OCI-LY1 (cell line): ENCODE measurements around the gene ROBO1.

Experiments used
- H2AFZ ChIP-seq: fragments of 200-600 bp; sonication (generic), shearing (Covaris generic); 2 replicates; pipeline ENCODE4 v1.6.0; 2014; ENCODE audit warnings: antibody characterized with exemption, mild to moderate bottlenecking, low read length
- H3F3A ChIP-seq: fragments of 200-600 bp; sonication (generic), shearing (Covaris generic); 2 replicates; pipeline ENCODE4 v1.6.0; 2014; ENCODE audit warnings: mild to moderate bottlenecking, antibody characterized with exemption, low read length, moderate library complexity; ENCODE audit not compliant: insufficient read depth
- H3K27ac ChIP-seq: fragments of 200-600 bp; sonication (generic); 2 replicates; pipeline ENCODE4 v1.5.1; 2014; ENCODE audit warnings: low read length, mixed run types, mild to moderate bottlenecking, low read depth; ENCODE audit not compliant: poor library complexity, severe bottlenecking
- H3K27me3 ChIP-seq: fragments of 200-600 bp; sonication (generic); 2 replicates; pipeline ENCODE4 v1.6.0; 2014; ENCODE audit warnings: antibody characterized with exemption, mild to moderate bottlenecking, low read length, moderate library complexity; ENCODE audit not compliant: insufficient read depth
- H3K36me3 ChIP-seq: fragments of 200-600 bp; sonication (generic); 2 replicates; pipeline ENCODE4 v1.6.1; 2014; ENCODE audit warnings: mild to moderate bottlenecking, antibody characterized with exemption, low read length, moderate library complexity, mixed read lengths; ENCODE audit not compliant: insufficient read depth
- H3K4me1 ChIP-seq: fragments of 200-600 bp; sonication (generic); 2 replicates; pipeline ENCODE4 v1.5.1; 2014; ENCODE audit warnings: mild to moderate bottlenecking, low read length, moderate library complexity; ENCODE audit not compliant: insufficient read depth, severe bottlenecking
- H3K4me2 ChIP-seq: fragments of 200-600 bp; sonication (generic), shearing (Covaris generic); 2 replicates; pipeline ENCODE4 v1.6.1; 2014; ENCODE audit warnings: low read length
- H3K4me3 ChIP-seq: fragments of 200-600 bp; sonication (generic); 2 replicates; pipeline ENCODE4 v1.5.1; 2014; ENCODE audit warnings: low read length, low read depth, mild to moderate bottlenecking, mixed read lengths; ENCODE audit not compliant: poor library complexity, severe bottlenecking
- H3K79me2 ChIP-seq: fragments of 200-600 bp; shearing (Covaris generic); 2 replicates; pipeline ENCODE4 v1.6.1; 2016; ENCODE audit warnings: mixed run types, low read length, mixed read lengths; ENCODE audit not compliant: insufficient read depth
- H3K9ac ChIP-seq: fragments of 200-600 bp; sonication (generic), shearing (Covaris generic); 2 replicates; pipeline ENCODE4 v1.6.1; 2014; ENCODE audit warnings: mild to moderate bottlenecking, low read length, mixed read lengths
- H3K9me2 ChIP-seq: fragments of 200-600 bp; sonication (generic), shearing (Covaris generic); 2 replicates; pipeline ENCODE4 v1.6.1; 2014; ENCODE audit warnings: low read depth, mild to moderate bottlenecking, low read length, mixed read lengths
- H3K9me3 ChIP-seq: fragments of 200-600 bp; shearing (Covaris generic); 2 replicates; pipeline ENCODE4 v1.6.1; 2014; ENCODE audit warnings: low read length, mixed read lengths
- H4K20me1 ChIP-seq: fragments of 200-600 bp; sonication (generic), shearing (Covaris generic); 2 replicates; pipeline ENCODE4 v1.6.0; 2016; ENCODE audit warnings: mild to moderate bottlenecking, low read length; ENCODE audit not compliant: insufficient read depth
- EZH2 ChIP-seq: fragments of 200-600 bp; sonication (generic), shearing (Covaris generic); IDR thresholded peaks from 2 replicates; pipeline ENCODE4 v1.8.0; 2017; ENCODE audit warnings: borderline replicate concordance, mixed run types, mild to moderate bottlenecking, antibody characterized with exemption, low read length, moderate library complexity, mixed read lengths
- TF ChIP-seq, protein P1 (sequence below): fragments of 200-600 bp; sonication (generic), shearing (Covaris generic); IDR thresholded peaks from 2 replicates; pipeline ENCODE4 v1.5.1; 2017; ENCODE audit warnings: mild to moderate bottlenecking, antibody characterized with exemption, low read length, moderate library complexity, mixed read lengths

Gene ROBO1

GRCh38 chr3:79009861-79010260 lies 757.9 kb downstream of the ROBO1 start:
- no peak overlapping the region for H2AFZ ChIP-seq
- no peaks in the 10 kb centered on the region for H3K27me3 ChIP-seq
- H3K36me3 ChIP-seq, result no peaks in the 10 kb centered on the region
- no peaks in the 10 kb centered on the region for H4K20me1 ChIP-seq
- H3K4me1 ChIP-seq, result no peaks in the 10 kb centered on the region
- no peaks in the 10 kb centered on the region for H3K79me2 ChIP-seq
- H3K27ac ChIP-seq, result no peak overlapping the region
- H3K9me2 ChIP-seq, result no peaks in the 10 kb centered on the region
- TF ChIP-seq EZH2, result no peak
- TF ChIP-seq, protein P1, sequence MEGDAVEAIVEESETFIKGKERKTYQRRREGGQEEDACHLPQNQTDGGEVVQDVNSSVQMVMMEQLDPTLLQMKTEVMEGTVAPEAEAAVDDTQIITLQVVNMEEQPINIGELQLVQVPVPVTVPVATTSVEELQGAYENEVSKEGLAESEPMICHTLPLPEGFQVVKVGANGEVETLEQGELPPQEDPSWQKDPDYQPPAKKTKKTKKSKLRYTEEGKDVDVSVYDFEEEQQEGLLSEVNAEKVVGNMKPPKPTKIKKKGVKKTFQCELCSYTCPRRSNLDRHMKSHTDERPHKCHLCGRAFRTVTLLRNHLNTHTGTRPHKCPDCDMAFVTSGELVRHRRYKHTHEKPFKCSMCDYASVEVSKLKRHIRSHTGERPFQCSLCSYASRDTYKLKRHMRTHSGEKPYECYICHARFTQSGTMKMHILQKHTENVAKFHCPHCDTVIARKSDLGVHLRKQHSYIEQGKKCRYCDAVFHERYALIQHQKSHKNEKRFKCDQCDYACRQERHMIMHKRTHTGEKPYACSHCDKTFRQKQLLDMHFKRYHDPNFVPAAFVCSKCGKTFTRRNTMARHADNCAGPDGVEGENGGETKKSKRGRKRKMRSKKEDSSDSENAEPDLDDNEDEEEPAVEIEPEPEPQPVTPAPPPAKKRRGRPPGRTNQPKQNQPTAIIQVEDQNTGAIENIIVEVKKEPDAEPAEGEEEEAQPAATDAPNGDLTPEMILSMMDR, result no peak
- no peaks in the 10 kb centered on the region for H3F3A ChIP-seq
- no peak overlapping the region for H3K9ac ChIP-seq
- no peak overlapping the region for H3K4me3 ChIP-seq
- no peaks in the 10 kb centered on the region for H3K9me3 ChIP-seq
- H3K4me2 ChIP-seq, result no peak overlapping the region

GRCh38 chr3:79006077-79006476 lies 761.7 kb downstream of the ROBO1 start:
- no peaks in the 10 kb centered on the region for H3K9me3 ChIP-seq
- H3K9ac ChIP-seq, result no peak overlapping the region
- no peaks in the 10 kb centered on the region for H4K20me1 ChIP-seq
- no peak overlapping the region for H2AFZ ChIP-seq
- TF ChIP-seq, protein P1, result no peak
- no peak for TF ChIP-seq EZH2
- no peaks in the 10 kb centered on the region for H3K79me2 ChIP-seq
- H3K36me3 ChIP-seq, result no peaks in the 10 kb centered on the region
- H3K4me1 ChIP-seq, result no peaks in the 10 kb centered on the region
- no peak overlapping the region for H3K4me2 ChIP-seq
- no peaks in the 10 kb centered on the region for H3K27me3 ChIP-seq
- H3K27ac ChIP-seq, result no peak overlapping the region
- no peaks in the 10 kb centered on the region for H3F3A ChIP-seq
- H3K9me2 ChIP-seq, result no peaks in the 10 kb centered on the region
- H3K4me3 ChIP-seq, result no peak overlapping the region

- Histone ChIP-seq H4K20me1 (no peaks in the 10 kb centered on the region), H3F3A (no peaks in the 10 kb centered on the region), H3K9me3 (no peaks in the 10 kb centered on the region), H3K4me3 (no peak overlapping the region), H3K27ac (no peak overlapping the region), H3K27me3 (no peaks in the 10 kb centered on the region), H3K79me2 (no peaks in the 10 kb centered on the region), H2AFZ (no peak overlapping the region), H3K9me2 (no peaks in the 10 kb centered on the region), H3K4me2 (no peak overlapping the region), H3K9ac (no peak overlapping the region), H3K36me3 (no peaks in the 10 kb centered on the region), H3K4me1 (no peaks in the 10 kb centered on the region)
- TF ChIP-seq EZH2, result no peak
- TF ChIP-seq, protein P1, result no peak
These were observed 762.7 kb downstream of the ROBO1 start for GRCh38 chr3:79005084-79005483.
